Peyer's patch (tissue), 4 donors: ENCODE results near the gene PPP2R3A.

ENCODE experiments used
- POLR2A ChIP-seq, 2 donors: fragments of 450-650 bp; IDR thresholded peaks; one replicate each; pipeline ENCODE4 v1.5.1; 2017; ENCODE audit warnings: antibody characterized with exemption in 2 of 2, mild to moderate bottlenecking in 2 of 2, moderate library complexity in 2 of 2
- TF ChIP-seq, protein P1 (sequence below), 6 experiments: fragments of 450-650 bp in 4 of 6; fragments of 200-600 bp in 2 of 6; sonication (generic) in 1 of 6; IDR thresholded peaks; one replicate each; pipeline ENCODE4 v1.5.1; 2017 to 2019; ENCODE audit warnings: antibody characterized with exemption in 6 of 6, mild to moderate bottlenecking in 3 of 6, moderate library complexity in 1 of 6

DNA sequence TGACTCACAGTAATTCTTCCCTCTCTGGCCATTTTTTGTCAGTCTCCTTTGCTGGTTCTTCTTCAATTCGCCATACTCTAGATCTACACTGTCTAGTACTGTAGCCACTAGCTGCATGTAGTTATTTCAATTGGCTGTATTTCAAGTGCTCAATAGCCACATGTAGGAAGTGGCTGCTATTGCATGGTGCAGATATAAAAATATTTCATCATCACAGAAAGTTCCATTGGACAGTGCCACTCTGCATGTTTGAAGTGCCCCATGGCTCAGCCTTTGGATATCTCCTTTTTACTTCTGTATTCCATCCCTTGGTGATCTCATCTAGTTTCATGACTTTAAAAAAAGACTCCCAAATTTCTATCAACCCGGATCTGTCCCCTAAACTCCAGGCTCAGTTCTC is 22.1 kb downstream of the PPP2R3A start:
- TF ChIP-seq, protein P1, sequence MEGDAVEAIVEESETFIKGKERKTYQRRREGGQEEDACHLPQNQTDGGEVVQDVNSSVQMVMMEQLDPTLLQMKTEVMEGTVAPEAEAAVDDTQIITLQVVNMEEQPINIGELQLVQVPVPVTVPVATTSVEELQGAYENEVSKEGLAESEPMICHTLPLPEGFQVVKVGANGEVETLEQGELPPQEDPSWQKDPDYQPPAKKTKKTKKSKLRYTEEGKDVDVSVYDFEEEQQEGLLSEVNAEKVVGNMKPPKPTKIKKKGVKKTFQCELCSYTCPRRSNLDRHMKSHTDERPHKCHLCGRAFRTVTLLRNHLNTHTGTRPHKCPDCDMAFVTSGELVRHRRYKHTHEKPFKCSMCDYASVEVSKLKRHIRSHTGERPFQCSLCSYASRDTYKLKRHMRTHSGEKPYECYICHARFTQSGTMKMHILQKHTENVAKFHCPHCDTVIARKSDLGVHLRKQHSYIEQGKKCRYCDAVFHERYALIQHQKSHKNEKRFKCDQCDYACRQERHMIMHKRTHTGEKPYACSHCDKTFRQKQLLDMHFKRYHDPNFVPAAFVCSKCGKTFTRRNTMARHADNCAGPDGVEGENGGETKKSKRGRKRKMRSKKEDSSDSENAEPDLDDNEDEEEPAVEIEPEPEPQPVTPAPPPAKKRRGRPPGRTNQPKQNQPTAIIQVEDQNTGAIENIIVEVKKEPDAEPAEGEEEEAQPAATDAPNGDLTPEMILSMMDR (IDR thresholded peaks at IDR 0.05), result no peak
- TF ChIP-seq POLR2A (IDR thresholded peaks at IDR 0.05), result no peak
